NOMO-1 (cell line): ENCODE measurements around the gene SERPINB10.

ENCODE experiments used
- DNase-seq, 2 experiments: peaks; one replicate each; lab custom pipeline; 2025; ENCODE audit not compliant: unreplicated experiment in 2 of 2; lab: John Stamatoyannopoulos, UW

SERPINB10 gene

DNA sequence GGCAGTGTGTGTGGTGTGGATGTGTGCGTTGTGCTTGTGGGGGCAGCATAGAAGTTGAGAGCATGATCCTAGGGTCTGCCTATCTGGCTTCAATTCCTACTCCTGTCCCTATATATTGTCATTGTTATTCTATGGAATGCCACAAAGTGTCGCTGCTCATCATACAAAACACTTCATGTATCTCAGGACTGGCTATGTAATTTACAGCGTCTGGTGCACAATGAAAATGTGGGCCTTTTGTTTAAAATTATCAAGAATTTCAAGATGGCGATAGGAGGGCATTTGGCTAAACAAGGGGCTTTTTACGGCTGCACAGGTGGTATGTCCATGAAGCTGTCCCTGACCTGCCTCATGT, 16.8 kb upstream of the SERPINB10 start:
- DNase-seq: peak; percentile 69 to 90

GRCh38 chr18:63892566-63892965, 15.2 kb upstream of the SERPINB10 start:
- peak; percentile 83 to 96 for DNase-seq

DNA sequence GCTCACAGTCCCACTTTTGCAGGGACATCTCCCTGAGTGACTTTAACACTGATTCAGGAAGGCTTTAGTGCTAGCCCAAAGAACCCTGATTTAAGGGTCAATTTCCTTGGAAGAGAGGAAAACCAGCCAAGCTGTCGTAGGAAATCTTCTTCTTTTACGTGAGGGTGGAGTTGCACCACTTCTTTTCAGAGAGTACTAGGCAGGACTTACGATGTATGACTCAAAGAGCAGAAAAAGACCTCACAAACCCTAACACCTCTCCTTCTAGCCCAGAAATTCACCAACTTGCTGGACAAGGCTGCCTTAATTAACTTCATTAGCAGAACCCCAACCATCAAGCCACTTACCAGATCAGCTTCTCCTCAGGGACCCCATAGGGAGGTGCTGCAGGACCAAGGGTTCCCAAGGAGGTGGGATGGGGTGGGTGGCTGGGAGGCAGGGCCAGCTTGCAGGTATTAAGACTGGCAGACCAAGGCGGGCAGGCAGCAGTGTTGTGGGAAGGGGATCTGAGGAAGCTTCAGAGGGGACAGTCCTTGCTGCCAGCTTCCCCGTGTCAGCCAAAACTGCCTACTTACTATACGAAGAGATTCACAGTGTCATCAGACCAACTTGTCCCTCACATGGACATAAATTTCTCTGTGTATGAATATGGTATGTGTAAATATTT, 13.5 kb upstream of the SERPINB10 start:
- DNase-seq: peak in 1 of 2 experiments; percentile 24

DNA sequence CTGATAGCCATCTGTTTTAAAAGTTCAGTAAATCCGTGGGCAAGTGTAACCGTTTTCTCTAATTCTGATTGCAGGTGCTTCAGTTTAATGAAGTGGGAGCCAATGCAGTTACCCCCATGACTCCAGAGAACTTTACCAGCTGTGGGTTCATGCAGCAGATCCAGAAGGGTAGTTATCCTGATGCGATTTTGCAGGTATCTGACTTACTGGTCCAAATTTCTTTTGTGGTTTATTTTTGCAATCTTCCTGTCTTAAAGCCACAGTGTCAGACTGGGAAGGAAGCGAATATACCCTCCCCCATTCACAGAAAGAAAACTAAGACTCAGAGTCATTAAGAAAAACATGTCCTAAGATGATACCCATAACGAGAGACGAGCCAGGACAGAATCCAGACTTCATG, 12.6 kb upstream of the SERPINB10 start:
- DNase-seq: peak; percentile 52 to 60

DNA sequence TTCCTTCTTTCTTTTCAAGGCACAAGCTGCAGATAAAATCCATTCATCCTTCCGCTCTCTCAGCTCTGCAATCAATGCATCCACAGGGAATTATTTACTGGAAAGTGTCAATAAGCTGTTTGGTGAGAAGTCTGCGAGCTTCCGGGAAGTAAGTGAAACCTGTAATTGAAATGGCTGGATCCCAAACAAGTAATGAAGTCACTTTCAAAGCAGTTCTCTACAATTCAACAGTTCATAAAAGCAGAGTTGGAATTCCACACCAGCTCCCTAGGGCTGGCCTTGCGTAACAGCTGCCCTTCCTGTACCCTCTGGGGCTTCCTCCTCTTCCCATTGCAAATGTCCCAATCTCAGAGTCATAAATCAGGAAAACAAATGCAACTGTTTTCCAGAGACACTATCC, 10.7 kb upstream of the SERPINB10 start:
- no peak for DNase-seq

DNA sequence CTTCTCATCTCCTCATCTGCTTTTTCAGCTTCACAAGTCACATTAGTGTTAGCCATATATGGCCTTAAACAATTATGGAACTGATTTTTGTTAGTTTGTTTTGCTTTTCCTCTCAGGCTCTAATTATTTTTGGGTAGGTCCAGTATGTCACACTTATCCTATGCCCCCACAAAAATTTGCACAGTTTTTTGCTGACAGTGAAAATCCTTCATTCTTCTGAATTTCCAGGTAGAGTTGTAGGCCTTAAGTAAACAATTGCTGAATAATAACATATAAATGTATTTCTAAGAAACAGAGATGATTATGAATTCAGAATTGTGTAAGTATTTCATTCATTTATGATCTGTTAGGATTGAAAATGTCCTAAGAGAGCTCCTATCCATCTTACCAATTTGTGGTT, 8.6 kb upstream of the SERPINB10 start:
- no peak for DNase-seq

- peak; percentile 43 to 56 for DNase-seq
Measured at GRCh38 chr18:63903851-63904570, 3.7 kb upstream of the SERPINB10 start.

GRCh38 chr18:63904694-63905093, 3.1 kb upstream of the SERPINB10 start:
- DNase-seq: no peak

DNA sequence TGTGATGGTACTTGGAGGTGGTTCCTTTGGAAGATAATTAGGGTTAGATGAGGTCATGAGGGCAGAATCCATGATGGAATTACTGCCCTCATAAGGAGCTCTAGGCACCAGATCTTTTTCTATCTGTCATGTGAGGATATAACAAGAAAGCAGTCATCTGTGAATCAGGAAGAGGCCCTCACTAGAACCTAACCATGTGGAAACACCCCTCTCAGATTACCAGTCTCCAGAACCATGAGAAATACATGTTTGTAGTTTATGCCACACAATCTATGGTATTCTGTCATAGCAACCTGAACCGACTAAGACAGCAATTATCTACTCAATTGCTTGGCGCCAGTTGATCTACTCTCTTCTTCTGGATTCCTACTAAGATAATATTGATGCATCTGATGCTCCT, 2.4 kb upstream of the SERPINB10 start:
- DNase-seq: peak in 1 of 2 experiments; percentile 59

- no peak for DNase-seq
Measured at GRCh38 chr18:63906056-63906455, 1.7 kb upstream of the SERPINB10 start.

GRCh38 chr18:63908858-63909257, 1.1 kb downstream of the SERPINB10 start:
- peak in 1 of 2 experiments; percentile 29 for DNase-seq

DNA sequence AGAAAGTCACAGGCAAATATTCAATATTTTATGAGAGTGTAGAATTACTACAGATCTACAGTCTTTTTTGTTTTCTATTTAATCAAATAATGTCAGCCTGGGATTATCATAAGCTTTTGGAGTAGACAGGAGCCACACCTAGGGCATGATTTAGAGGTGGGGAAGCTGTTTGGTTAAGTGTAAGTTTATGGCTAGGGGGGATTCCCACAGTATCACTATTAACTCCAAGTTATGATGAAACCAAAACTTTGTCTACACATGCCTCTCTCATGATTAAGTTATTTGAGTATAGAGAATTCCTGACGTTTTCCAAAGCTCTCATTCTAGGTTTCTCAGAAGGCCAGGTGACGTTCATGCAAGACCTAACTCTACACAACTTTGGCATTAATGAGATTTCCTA, 2.1 kb downstream of the SERPINB10 start:
- no peak for DNase-seq

DNA sequence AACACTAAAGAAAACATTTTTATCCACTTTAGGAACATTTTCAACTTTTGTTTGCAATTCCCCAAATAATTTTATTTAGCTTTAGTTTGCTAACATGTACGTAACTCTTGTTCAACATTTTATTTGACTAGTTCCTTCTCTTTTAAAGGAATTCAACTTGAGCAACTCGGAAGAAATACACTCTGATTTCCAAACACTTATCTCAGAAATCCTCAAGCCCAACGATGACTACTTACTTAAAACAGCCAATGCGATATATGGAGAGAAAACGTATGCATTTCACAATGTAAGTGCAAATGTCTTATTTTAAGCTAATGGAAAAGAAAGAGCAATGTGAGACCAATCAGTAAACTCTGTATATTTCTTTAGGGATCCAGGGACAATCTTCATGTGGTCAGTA, 10.1 kb downstream of the SERPINB10 start:
- DNase-seq: peak in 1 of 2 experiments; percentile 39

GRCh38 chr18:63922049-63922448, 14.3 kb downstream of the SERPINB10 start:
- DNase-seq: no peak

DNA sequence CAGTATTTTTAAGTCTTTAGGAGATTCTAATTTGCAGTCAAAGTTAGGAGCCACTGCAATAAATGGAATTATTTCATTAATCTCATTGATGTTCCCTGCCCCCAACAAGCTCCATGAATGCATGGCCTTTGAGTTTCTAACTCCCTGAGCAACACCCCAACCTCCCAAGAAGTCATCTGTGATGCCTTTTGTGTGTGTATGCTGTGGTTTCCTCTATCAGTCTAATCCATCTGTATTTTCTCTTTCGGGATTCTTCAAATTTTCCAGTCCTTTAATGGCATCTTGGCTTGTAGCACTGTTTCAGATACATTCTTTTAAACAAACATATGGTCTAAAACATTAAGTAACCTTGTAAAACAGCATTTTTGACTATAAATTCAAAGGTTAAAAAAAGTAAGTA, 16.8 kb downstream of the SERPINB10 start:
- DNase-seq: no peak

- DNase-seq: peak; percentile 69 to 94
Measured at GRCh38 chr18:63928331-63928730, 20.6 kb downstream of the SERPINB10 start.

- peak in 1 of 2 experiments; percentile 70 for DNase-seq
Measured at GRCh38 chr18:63929369-63929768, 21.6 kb downstream of the SERPINB10 start.

- DNase-seq: peak; percentile 62 to 70
Measured at GRCh38 chr18:63930773-63931354, 23.1 kb downstream of the SERPINB10 start.

DNA sequence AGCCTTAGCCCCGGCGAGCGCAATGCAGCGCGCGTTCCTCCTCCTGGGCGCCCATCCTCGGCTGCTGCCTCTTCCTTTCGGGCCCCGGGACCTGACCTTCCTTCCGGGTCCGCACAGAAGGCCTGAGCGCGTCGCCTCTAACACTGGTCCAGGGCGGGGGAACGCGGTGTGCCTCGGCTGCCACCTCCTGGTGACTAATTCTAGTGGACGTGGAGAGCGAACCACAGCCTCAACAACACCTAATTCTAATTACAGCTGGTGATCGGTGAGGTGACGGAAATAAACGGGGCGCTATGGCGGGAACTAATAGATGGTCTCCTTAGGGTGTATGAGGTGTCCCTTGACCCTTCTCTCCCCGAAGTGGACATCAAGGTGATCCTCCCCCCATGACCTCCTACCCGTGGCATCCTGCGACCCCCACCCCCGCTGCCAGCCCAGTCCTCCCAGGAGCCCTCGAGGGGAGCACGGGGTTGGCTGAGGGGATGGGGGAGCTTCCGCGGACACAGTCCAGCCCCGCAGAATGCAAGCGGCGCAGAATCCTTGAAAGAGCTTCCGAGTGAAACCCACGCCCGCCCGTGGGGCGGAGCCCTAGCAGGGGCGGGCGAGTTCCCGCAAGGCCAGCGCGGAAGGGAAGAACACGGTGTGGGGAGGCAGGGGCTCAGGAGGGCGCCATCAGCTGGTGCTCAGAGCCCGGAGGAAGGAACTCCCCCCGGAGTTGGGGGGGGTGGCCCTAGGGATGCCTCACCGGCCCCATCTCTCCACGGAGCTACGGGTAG, 28.6 kb downstream of the SERPINB10 start:
- peak; percentile 93 to 94 for DNase-seq

GRCh38 chr18:63936932-63937393, 29.2 kb downstream of the SERPINB10 start:
- DNase-seq: no peak

- no peak for DNase-seq
Measured at GRCh38 chr18:63940008-63940407, 32.2 kb downstream of the SERPINB10 start.
